CD4-positive, alpha-beta T cell (primary cell): ENCODE data around the gene MYOD1. TPM values are rescaled to one million over a fixed set of nuclear protein-coding genes. Genes with fewer than 3 reads are reported as not detected.

Experiments used
- ATAC-seq: fragments of 200-7000 bp; cut with Tn5 transposase; one replicate; pipeline ENCODE4 v1.10.0; 2022; ENCODE audit warnings: mild to moderate bottlenecking; ENCODE audit not compliant: poor library complexity
- CTCF ChIA-PET: fragments of 350-600 bp; sonication (Branson Sonifier 250); formaldehyde crosslinking; loops from one replicate; lab custom pipeline; 2021; ENCODE audit warnings: antibody characterized with exemption, inconsistent platforms; lab: Charles Lee
- POLR2A ChIA-PET: fragments of 350-600 bp; sonication (Branson Sonifier 250); formaldehyde crosslinking; loops from one replicate; lab custom pipeline; 2021; ENCODE audit warnings: antibody characterized with exemption, inconsistent platforms; lab: Charles Lee
- DNase-seq, 14 experiments: peaks; one replicate each; pipeline ENCODE4 v3.0.0-alpha.2; 2013 to 2020; ENCODE audit warnings: mixed read lengths in 2 of 14
- H3K27ac ChIP-seq, 2 donors: one replicate each; pipeline versions ENCODE4 v1.5.1 to v1.7.0; 2013; ENCODE audit warnings: low read length in 2 of 2, low read depth in 1 of 2, mild to moderate bottlenecking in 1 of 2
- H3K27me3 ChIP-seq, 2 experiments: 1 replicate in 1 of 2; 2 replicates in 1 of 2; pipeline versions ENCODE4 v1.6.1 to v1.7.0; 2013; ENCODE audit warnings: low read length in 2 of 2, control low read depth in 1 of 2, mild to moderate bottlenecking in 1 of 2, moderate library complexity in 1 of 2; ENCODE audit not compliant: insufficient read depth in 2 of 2, control insufficient read depth in 1 of 2
- H3K36me3 ChIP-seq: one replicate; pipeline ENCODE4 v1.6.1; 2013; ENCODE audit warnings: low read length, control low read depth; ENCODE audit not compliant: insufficient read depth
- H3K4me1 ChIP-seq: one replicate; pipeline ENCODE4 v1.6.1; 2013; ENCODE audit warnings: low read length, control low read depth; ENCODE audit not compliant: insufficient read depth
- H3K4me3 ChIP-seq: one replicate; pipeline ENCODE4 v1.5.1; 2013; ENCODE audit warnings: mild to moderate bottlenecking, low read length, moderate library complexity
- H3K9me3 ChIP-seq, 2 experiments: 1 replicate in 1 of 2; 2 replicates in 1 of 2; pipeline versions ENCODE4 v1.6.1 to v1.7.0; 2013; ENCODE audit warnings: low read length in 2 of 2, mild to moderate bottlenecking in 2 of 2, control low read depth in 1 of 2, moderate library complexity in 1 of 2; ENCODE audit not compliant: control insufficient read depth in 1 of 2, insufficient read depth in 1 of 2
- H3K27ac Mint-ChIP-seq: one replicate; pipeline ENCODE4 v1.8.0; 2020; ENCODE audit warnings: mixed read lengths
- H3K27me3 Mint-ChIP-seq: one replicate; pipeline ENCODE4 v1.8.0; 2021; ENCODE audit warnings: mixed read lengths
- H3K36me3 Mint-ChIP-seq: one replicate; pipeline ENCODE4 v1.8.0; 2021; ENCODE audit warnings: low read depth, mixed read lengths
- H3K4me1 Mint-ChIP-seq: one replicate; pipeline ENCODE4 v1.8.0; 2021; ENCODE audit warnings: low read depth, mixed read lengths
- H3K4me3 Mint-ChIP-seq: one replicate; pipeline ENCODE4 v1.8.0; 2020; ENCODE audit warnings: mild to moderate bottlenecking, mixed read lengths
- H3K9me3 Mint-ChIP-seq: one replicate; pipeline ENCODE4 v1.8.0; 2020; ENCODE audit warnings: mixed read lengths
- intact Hi-C, 2 experiments: fragments of 100-400 bp; cut with DNase I in 1 of 2; cut with micrococcal nuclease in 1 of 2; formaldehyde crosslinking; loops; one replicate each; pipeline versions ENCODE4 v1.15.1 to v1.9.0; 2023 to 2025; cut with DNase I, micrococcal nuclease
- total RNA-seq, 174 experiments: library from RNA in 2 of 174; stranded (reverse) in 2 of 174; gene quantifications; one replicate each; pipeline ENCODE4 v1.2.3 and lab custom pipeline; 2021 to 2026
- TF ChIP-seq, protein P1 (sequence below): fragments of 200-600 bp; IDR thresholded peaks from one replicate; pipeline ENCODE4 v1.8.0; 2022; ENCODE audit warnings: antibody characterized with exemption, mild to moderate bottlenecking

MYOD1 gene
- total RNA-seq, 2 experiments from 2014 or later, result not detected

DNA sequence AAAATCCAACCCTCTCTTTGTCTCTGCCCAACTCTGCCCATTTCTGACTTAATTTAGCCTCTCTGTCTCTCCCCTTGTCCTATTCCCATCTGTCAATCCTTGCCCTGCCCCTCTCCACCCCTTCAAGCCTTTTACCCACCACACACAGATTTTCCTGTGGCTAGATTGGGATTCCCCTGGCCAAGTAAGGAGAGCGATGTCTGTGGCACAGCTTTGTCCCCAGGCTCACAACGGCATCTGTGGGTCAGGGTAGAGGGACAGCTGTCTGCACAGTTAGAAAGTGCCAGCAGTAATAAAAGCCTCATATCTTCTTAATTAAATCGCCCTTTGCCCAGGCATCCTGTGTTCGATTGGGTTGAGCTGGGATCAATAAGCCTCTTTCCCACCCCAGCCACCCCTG is 13.9 kb downstream of the MYOD1 start:
- intact Hi-C loops, result no loop called here
- H3K4me1 Mint-ChIP-seq, result peaks cover 10% of the 10 kb centered on the region

DNA sequence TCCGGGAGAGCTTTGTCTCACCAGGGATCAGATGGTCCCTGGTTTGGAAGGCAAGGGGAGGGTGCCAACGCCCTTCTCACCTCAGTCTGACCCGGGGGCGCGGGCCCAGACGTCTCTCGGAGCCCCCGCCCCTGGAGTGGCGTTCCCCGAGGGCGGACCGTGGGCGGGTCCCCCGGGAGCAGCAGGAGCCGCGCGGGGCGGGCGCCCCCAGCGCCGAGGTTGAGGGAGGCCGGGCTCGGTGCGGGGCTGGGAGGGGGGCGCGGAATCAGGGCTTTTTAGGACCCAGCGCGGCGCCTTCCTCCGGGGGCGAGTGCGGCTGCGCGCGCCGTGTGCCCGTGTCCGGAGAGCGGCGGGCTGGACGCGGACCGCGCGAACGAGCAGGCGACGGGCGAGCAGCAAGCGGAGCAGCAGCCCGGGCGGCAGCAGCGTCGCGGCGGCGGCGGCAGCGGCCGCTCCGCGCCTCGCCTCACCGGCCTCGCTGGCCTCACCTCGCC is 15.1 kb downstream of the MYOD1 start, which contains the start of gene KCNC1:
KCNC1 (plus strand) TSS at position 364 of the 494 bp plus-strand sequence. CDS start 1,222 bp downstream, outside the sequence.
- DNase-seq (no peak), ATAC-seq (no peak)
- no peak within 1 kb of the TSS for H3K4me3 ChIP-seq
- Mint-ChIP-seq H3K4me1 (peaks cover 10% of the 10 kb centered on the region), H3K27me3 (peaks cover 60% of the 10 kb centered on the region), H3K9me3 (no peaks in the 10 kb centered on the region), H3K36me3 (no peaks in the 10 kb centered on the region), H3K4me3 (peak within 1 kb of the TSS; percentile 48), H3K27ac (no peak within 1 kb of the TSS)
- POLR2A ChIA-PET, result no interaction called here
- peaks cover 0 to 21% of the 10 kb centered on the region in 2 experiments for H3K9me3 ChIP-seq
- no peak within 1 kb of the TSS for H3K27ac ChIP-seq
- TF ChIP-seq, protein P1, sequence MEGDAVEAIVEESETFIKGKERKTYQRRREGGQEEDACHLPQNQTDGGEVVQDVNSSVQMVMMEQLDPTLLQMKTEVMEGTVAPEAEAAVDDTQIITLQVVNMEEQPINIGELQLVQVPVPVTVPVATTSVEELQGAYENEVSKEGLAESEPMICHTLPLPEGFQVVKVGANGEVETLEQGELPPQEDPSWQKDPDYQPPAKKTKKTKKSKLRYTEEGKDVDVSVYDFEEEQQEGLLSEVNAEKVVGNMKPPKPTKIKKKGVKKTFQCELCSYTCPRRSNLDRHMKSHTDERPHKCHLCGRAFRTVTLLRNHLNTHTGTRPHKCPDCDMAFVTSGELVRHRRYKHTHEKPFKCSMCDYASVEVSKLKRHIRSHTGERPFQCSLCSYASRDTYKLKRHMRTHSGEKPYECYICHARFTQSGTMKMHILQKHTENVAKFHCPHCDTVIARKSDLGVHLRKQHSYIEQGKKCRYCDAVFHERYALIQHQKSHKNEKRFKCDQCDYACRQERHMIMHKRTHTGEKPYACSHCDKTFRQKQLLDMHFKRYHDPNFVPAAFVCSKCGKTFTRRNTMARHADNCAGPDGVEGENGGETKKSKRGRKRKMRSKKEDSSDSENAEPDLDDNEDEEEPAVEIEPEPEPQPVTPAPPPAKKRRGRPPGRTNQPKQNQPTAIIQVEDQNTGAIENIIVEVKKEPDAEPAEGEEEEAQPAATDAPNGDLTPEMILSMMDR, result no peak
- CTCF ChIA-PET, result no interaction called here
- no peaks in the 10 kb centered on the region for H3K36me3 ChIP-seq
- intact Hi-C loops, result no loop called here
- H3K27me3 ChIP-seq, result peaks cover 43 to 69% of the 10 kb centered on the region in 2 experiments
- peaks cover 4% of the 10 kb centered on the region for H3K4me1 ChIP-seq

More for the DNA sequence above, 13.9 kb downstream of the MYOD1 start:
- Mint-ChIP-seq H3K27me3 (peaks cover 71% of the 10 kb centered on the region), H3K36me3 (no peaks in the 10 kb centered on the region), H3K27ac (no peak overlapping the region), H3K4me3 (no peak overlapping the region), H3K9me3 (no peaks in the 10 kb centered on the region)
- Histone ChIP-seq H3K36me3 (no peaks in the 10 kb centered on the region), H3K4me3 (no peak overlapping the region), H3K9me3 (peaks cover 0 to 21% of the 10 kb centered on the region in 2 experiments), H3K27me3 (peaks cover 36 to 68% of the 10 kb centered on the region in 2 experiments), H3K4me1 (peaks cover 4% of the 10 kb centered on the region), H3K27ac (no peak overlapping the region)
- TF ChIP-seq, protein P1, result no peak
- no peak for ATAC-seq
- POLR2A ChIA-PET, result no interaction called here
- DNase-seq, result no peak
- CTCF ChIA-PET, result no interaction called here

DNA sequence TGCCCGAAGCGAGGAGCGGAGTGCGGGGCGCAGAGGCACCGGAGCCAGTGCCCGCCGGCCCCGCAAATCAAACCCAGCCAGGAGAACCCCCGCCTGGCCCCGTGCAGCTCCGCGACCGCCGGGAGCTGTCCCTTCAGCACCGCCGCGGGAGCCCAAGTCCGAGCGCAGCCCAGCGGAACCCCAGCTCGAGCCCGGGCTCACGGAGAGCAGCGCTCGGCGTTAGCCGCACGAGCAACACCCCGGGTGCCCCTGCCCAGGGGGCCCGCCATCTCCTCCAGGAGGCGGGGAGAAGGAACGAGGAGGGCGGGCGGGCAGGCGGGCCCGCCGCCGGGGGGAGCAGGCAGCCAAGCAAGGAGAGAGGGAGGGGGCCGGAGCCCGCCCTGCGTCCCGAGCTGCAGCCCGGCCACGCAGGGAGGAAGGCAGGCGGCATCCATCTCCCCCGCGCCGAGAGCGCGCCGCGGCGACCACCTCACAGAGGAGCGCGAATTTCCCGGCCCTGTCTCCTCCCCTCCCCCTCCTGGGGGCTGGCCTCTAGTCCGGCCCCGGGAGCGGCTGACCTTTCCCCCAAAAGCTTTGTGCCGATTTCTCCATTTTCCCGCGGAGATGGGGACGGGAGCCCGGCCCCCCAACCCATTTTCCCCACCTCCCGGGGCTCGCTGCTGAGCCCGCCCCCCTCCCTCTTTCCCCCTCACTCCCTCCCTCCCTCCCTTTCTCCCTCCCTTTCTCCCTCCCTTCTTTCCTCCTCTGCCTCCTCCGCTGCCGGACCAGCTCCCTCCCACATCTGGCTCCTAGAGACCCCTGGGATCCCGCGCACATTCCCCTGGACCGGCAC is 15.8 kb downstream of the MYOD1 start:
- TF ChIP-seq, protein P1, result no peak
- H3K9me3 Mint-ChIP-seq, result no peaks in the 10 kb centered on the region
- Histone ChIP-seq H3K4me3 (no peak overlapping the region), H3K36me3 (no peaks in the 10 kb centered on the region), H3K27ac (no peak overlapping the region), H3K27me3 (peaks cover 39 to 73% of the 10 kb centered on the region in 2 experiments), H3K9me3 (peaks cover 0 to 21% of the 10 kb centered on the region in 2 experiments), H3K4me1 (peaks cover 4% of the 10 kb centered on the region)
- H3K4me1 Mint-ChIP-seq, result peaks cover 10% of the 10 kb centered on the region
- no peak overlapping the region for H3K4me3 Mint-ChIP-seq
- ChIA-PET CTCF (no interaction called here), POLR2A (no interaction called here)
- H3K27me3 Mint-ChIP-seq, result peaks cover 55% of the 10 kb centered on the region
- no peak for ATAC-seq
- DNase-seq, result peak in 6 of 14 experiments; percentile 3 to 43 (median 7)
- intact Hi-C loops, result no loop called here
- H3K27ac Mint-ChIP-seq, result no peak overlapping the region
- no peaks in the 10 kb centered on the region for H3K36me3 Mint-ChIP-seq
